SK-N-SH (cell line): ENCODE results near the gene CACNA2D3. TPM values are rescaled to one million over a fixed set of nuclear protein-coding genes. Genes with fewer than 3 reads are reported as not detected.

ENCODE experiments used
- CTCF ChIA-PET: fragments of 300-600, 350-600 bp; formaldehyde crosslinking; extraction: SDS; loops from one replicate; lab custom pipeline; 2021; lab: Yijun Ruan, JAX
- POLR2A ChIA-PET: fragments of 350-600 bp; sonication (Branson Sonifier 250); formaldehyde crosslinking; extraction: SDS; loops from one replicate; lab custom pipeline; 2020; ENCODE audit warnings: antibody characterized with exemption, inconsistent platforms; lab: Yijun Ruan, JAX
- DNase-seq: peaks from one replicate; pipeline ENCODE4 v3.0.0; 2012
- H2AFZ ChIP-seq: fragments of 200-600 bp; sonication (generic); 2 replicates; pipeline ENCODE4 v1.8.1; 2016; ENCODE audit warnings: antibody characterized with exemption, mild to moderate bottlenecking, low read depth
- H3F3A ChIP-seq: fragments of 200-600 bp; sonication (generic); replicated peaks from 2 replicates; pipeline ENCODE3; 2016; ENCODE audit warnings: antibody characterized with exemption, mild to moderate bottlenecking; ENCODE audit not compliant: insufficient read depth
- H3K27ac ChIP-seq, 2 experiments: fragments of 200-500 bp in 1 of 2; fragments of 200-600 bp in 1 of 2; sonication (Bioruptor generic) in 1 of 2; sonication (generic), shearing (Covaris generic) in 1 of 2; 2 replicates each; pipeline versions ENCODE4 v1.5.1 to v1.6.1; 2014 to 2016; ENCODE audit warnings: low read depth in 2 of 2, inconsistent platforms in 1 of 2, low read length in 1 of 2, mild to moderate bottlenecking in 1 of 2, mixed read lengths in 1 of 2
- H3K27me3 ChIP-seq: fragments of 200-600 bp; sonication (generic), shearing (Covaris generic); 2 replicates; pipeline ENCODE4 v1.6.1; 2016; ENCODE audit warnings: mixed run types; ENCODE audit not compliant: insufficient read depth
- H3K36me3 ChIP-seq, 2 experiments: fragments of 200-500 bp in 1 of 2; fragments of 200-600 bp in 1 of 2; sonication (Bioruptor generic) in 1 of 2; sonication (generic) in 1 of 2; replicated peaks in 1 of 2; 2 replicates each; pipeline versions ENCODE3 to v1.5.1; 2014 to 2016; ENCODE audit warnings: low read length in 1 of 2, mild to moderate bottlenecking in 1 of 2; ENCODE audit not compliant: insufficient read depth in 2 of 2, control insufficient read depth in 1 of 2
- H3K4me1 ChIP-seq, 2 experiments: fragments of 200-500 bp in 1 of 2; fragments of 200-600 bp in 1 of 2; sonication (Bioruptor generic) in 1 of 2; sonication (generic), shearing (Covaris generic) in 1 of 2; 2 replicates each; pipeline versions ENCODE4 v1.5.1 to v1.6.1; 2014 to 2016; ENCODE audit warnings: low read depth in 1 of 2, low read length in 1 of 2, mixed run types in 1 of 2; ENCODE audit not compliant: insufficient read depth in 2 of 2, control insufficient read depth in 1 of 2
- H3K4me2 ChIP-seq: fragments of 200-600 bp; sonication (generic), shearing (Covaris generic); 2 replicates; pipeline ENCODE4 v1.6.1; 2017; ENCODE audit warnings: mixed run types
- H3K4me3 ChIP-seq, 2 experiments: fragments of 200-500 bp in 1 of 2; fragments of 200-600 bp in 1 of 2; sonication (Bioruptor generic) in 1 of 2; sonication (generic), shearing (Covaris generic) in 1 of 2; 2 replicates each; pipeline versions ENCODE4 v1.5.1 to v1.8.1; 2014 to 2016; ENCODE audit warnings: low read depth in 2 of 2, inconsistent platforms in 1 of 2, low read length in 1 of 2, mild to moderate bottlenecking in 1 of 2, mixed read lengths in 1 of 2, moderate library complexity in 1 of 2
- H3K79me2 ChIP-seq: fragments of 200-600 bp; sonication (generic); 2 replicates; pipeline ENCODE4 v1.8.1; 2017; ENCODE audit warnings: mild to moderate bottlenecking; ENCODE audit not compliant: insufficient read depth
- H3K9ac ChIP-seq: fragments of 200-600 bp; sonication (generic); 2 replicates; pipeline ENCODE4 v1.6.1; 2017; ENCODE audit warnings: mixed run types
- H3K9me2 ChIP-seq: fragments of 200-600 bp; sonication (generic); 2 replicates; pipeline ENCODE4 v1.6.1; 2017; ENCODE audit warnings: mixed run types
- H3K9me3 ChIP-seq: fragments of 200-600 bp; sonication (generic); 2 replicates; pipeline ENCODE4 v1.6.1; 2017; ENCODE audit warnings: mixed run types, mild to moderate bottlenecking, moderate library complexity
- H4K20me1 ChIP-seq: fragments of 200-600 bp; sonication (generic); 2 replicates; pipeline ENCODE4 v1.6.1; 2017; ENCODE audit warnings: mild to moderate bottlenecking, mixed run types; ENCODE audit not compliant: insufficient read depth
- CHD2 ChIP-seq: fragments of 150-350 bp; IDR thresholded peaks from 2 replicates; pipeline ENCODE4 v1.6.1; 2018; ENCODE audit warnings: low read length; ENCODE audit not compliant: partially characterized antibody
- EP300 ChIP-seq, 2 experiments: IDR thresholded peaks; 2 replicates each; pipeline versions ENCODE4 v1.4.0 to v1.6.1; 2012; ENCODE audit warnings: borderline replicate concordance in 1 of 2, low read depth in 1 of 2, low read length in 1 of 2
- EZH2phosphoT487 ChIP-seq: fragments of 200-600 bp; sonication (generic); IDR thresholded peaks from 2 replicates; pipeline ENCODE4 v1.6.1; 2017; ENCODE audit warnings: low read depth, mixed run types, mild to moderate bottlenecking, antibody characterized with exemption, moderate library complexity, borderline replicate concordance
- FOSL2 ChIP-seq: IDR thresholded peaks from 2 replicates; pipeline ENCODE4 v1.4.0; 2012; ENCODE audit warnings: low read depth, mild to moderate bottlenecking, moderate library complexity, borderline replicate concordance
- FOXM1 ChIP-seq: IDR thresholded peaks from 2 replicates; pipeline ENCODE4 v1.4.0; 2012; ENCODE audit warnings: low read depth, mild to moderate bottlenecking
- GABPA ChIP-seq: IDR thresholded peaks from 2 replicates; pipeline ENCODE4 v1.4.0; 2012; ENCODE audit warnings: low read depth, mild to moderate bottlenecking
- GATA2 ChIP-seq: sonication (generic); formaldehyde crosslinking; IDR thresholded peaks from 2 replicates; pipeline ENCODE4 v1.5.0; 2020; ENCODE audit warnings: mild to moderate bottlenecking, missing genetic modification reagents
- JUND ChIP-seq: IDR thresholded peaks from 2 replicates; pipeline ENCODE4 v1.4.0; 2012
- MXI1 ChIP-seq: IDR thresholded peaks from 2 replicates; pipeline ENCODE4 v1.6.1; 2012; ENCODE audit warnings: mild to moderate bottlenecking, low read depth, low read length, improper control_type of control experiment
- NFIC ChIP-seq: IDR thresholded peaks from 2 replicates; pipeline ENCODE4 v1.4.0; 2012; ENCODE audit warnings: borderline replicate concordance
- POLR2AphosphoS5 ChIP-seq: IDR thresholded peaks from 2 replicates; pipeline ENCODE4 v1.6.1; 2012; ENCODE audit warnings: low read depth, low read length
- RAD21 ChIP-seq: IDR thresholded peaks from 2 replicates; pipeline ENCODE4 v1.6.1; 2012; ENCODE audit warnings: mild to moderate bottlenecking, low read length
- TCF12 ChIP-seq: IDR thresholded peaks from 2 replicates; pipeline ENCODE4 v1.4.0; 2012
- TEAD4 ChIP-seq: IDR thresholded peaks from 2 replicates; pipeline ENCODE4 v1.4.0; 2012; ENCODE audit warnings: mild to moderate bottlenecking, borderline replicate concordance; ENCODE audit not compliant: insufficient read depth
- YY1 ChIP-seq: IDR thresholded peaks from 2 replicates; pipeline ENCODE4 v1.4.0; 2012; ENCODE audit warnings: low read depth, mild to moderate bottlenecking
- WGBS: methylation state at CpG from one replicate; pipeline ENCODE4 v1.1.6; 2017; ENCODE audit warnings: low lambda C conversion rate; 5-methylcytosine and 5-hydroxymethylcytosine counted together
- polyA plus RNA-seq, 3 experiments: library from polyadenylated mRNA; depleted of rRNA; stranded (reverse); fragments of >200 nt; gene quantifications; 2 replicates each; pipeline ENCODE4 v1.2.3, GENCODE V29; 2012
- TF ChIP-seq, protein P1 (sequence below): fragments of 150-350 bp; IDR thresholded peaks from 2 replicates; pipeline ENCODE4 v1.6.1; 2016; ENCODE audit warnings: mild to moderate bottlenecking, low read depth, low read length
- TF ChIP-seq, protein P2 (sequence below): fragments of 150-350 bp; IDR thresholded peaks from 2 replicates; pipeline ENCODE4 v1.6.1; 2017; ENCODE audit warnings: antibody characterized with exemption, low read length, low read depth, borderline replicate concordance
- TF ChIP-seq, protein P3 (sequence below): IDR thresholded peaks from 2 replicates; pipeline ENCODE4 v1.4.0; 2012; ENCODE audit warnings: low read depth, borderline replicate concordance
- TF ChIP-seq, protein P4 (sequence below): IDR thresholded peaks from 2 replicates; pipeline ENCODE4 v1.4.0; 2012; ENCODE audit warnings: low read depth
- TF ChIP-seq, protein P5 (sequence below): fragments of 200-600 bp; sonication (generic); IDR thresholded peaks from 2 replicates; pipeline ENCODE4 v1.6.1; 2017; ENCODE audit warnings: antibody characterized with exemption, mild to moderate bottlenecking, moderate library complexity

Gene CACNA2D3
- polyA plus RNA-seq, 1 of the 3 experiments (the other 2 are of a cell fraction) = 0.15 TPM

DNA sequence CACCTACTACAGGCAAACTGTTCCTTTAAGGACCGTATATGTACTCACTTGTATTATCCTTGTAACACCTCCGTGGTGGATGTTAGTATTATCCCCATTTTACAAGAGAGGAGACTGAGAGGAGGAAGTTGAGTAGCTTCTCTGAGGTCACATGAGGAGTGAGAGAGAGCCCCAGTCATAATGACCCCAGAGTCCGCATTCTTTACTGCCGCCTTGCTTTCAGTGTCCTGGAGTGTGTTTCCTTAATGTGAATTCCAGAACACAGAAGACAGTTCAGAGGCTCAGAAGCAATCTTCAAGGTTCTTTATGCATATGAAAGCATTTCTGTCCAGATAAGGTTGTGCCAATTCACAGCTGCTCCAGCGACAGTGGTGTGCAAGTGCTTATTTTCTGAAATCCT is 199.2 kb downstream of the CACNA2D3 start (continued):
- TF ChIP-seq MXI1 (no peak), RAD21 (no peak), GABPA (no peak), CHD2 (no peak), TEAD4 (no peak)
- TF ChIP-seq, protein P1, sequence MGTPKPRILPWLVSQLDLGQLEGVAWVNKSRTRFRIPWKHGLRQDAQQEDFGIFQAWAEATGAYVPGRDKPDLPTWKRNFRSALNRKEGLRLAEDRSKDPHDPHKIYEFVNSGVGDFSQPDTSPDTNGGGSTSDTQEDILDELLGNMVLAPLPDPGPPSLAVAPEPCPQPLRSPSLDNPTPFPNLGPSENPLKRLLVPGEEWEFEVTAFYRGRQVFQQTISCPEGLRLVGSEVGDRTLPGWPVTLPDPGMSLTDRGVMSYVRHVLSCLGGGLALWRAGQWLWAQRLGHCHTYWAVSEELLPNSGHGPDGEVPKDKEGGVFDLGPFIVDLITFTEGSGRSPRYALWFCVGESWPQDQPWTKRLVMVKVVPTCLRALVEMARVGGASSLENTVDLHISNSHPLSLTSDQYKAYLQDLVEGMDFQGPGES = no peak
- TF ChIP-seq, protein P2, sequence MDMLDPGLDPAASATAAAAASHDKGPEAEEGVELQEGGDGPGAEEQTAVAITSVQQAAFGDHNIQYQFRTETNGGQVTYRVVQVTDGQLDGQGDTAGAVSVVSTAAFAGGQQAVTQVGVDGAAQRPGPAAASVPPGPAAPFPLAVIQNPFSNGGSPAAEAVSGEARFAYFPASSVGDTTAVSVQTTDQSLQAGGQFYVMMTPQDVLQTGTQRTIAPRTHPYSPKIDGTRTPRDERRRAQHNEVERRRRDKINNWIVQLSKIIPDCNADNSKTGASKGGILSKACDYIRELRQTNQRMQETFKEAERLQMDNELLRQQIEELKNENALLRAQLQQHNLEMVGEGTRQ = no peak
- TF ChIP-seq, protein P3, sequence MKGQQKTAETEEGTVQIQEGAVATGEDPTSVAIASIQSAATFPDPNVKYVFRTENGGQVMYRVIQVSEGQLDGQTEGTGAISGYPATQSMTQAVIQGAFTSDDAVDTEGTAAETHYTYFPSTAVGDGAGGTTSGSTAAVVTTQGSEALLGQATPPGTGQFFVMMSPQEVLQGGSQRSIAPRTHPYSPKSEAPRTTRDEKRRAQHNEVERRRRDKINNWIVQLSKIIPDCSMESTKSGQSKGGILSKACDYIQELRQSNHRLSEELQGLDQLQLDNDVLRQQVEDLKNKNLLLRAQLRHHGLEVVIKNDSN = no peak
- TF ChIP-seq, protein P4, sequence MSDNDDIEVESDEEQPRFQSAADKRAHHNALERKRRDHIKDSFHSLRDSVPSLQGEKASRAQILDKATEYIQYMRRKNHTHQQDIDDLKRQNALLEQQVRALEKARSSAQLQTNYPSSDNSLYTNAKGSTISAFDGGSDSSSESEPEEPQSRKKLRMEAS = no peak
- TF ChIP-seq, all 33 proteins: peak for 0

DNA sequence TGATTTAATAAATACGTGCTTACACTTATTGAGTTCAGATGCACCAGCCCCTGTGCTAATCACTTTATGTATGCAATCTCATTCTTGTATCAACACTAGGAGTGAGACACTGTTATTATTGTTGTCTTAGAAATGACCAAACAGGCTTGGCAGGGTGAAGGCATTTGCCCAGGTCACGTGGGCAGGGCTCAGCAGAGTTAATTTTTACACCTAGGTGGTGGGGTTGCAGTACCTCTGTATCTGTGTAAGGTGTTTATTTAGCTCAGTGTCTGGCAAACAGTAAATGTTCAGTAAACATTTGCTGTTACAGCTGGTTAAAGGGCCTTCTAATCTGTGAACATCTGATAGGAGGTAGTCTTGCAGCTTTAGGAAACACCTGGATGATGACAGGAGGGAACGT is 200.0 kb downstream of the CACNA2D3 start:
- ChIA-PET POLR2A (no interaction called here), CTCF (no interaction called here)
- Histone ChIP-seq H3K79me2 (no peaks in the 10 kb centered on the region), H2AFZ (no peak overlapping the region), H3K36me3 (no peaks in the 10 kb centered on the region), H3K9me2 (no peaks in the 10 kb centered on the region), H3K4me2 (no peak overlapping the region), H3K9ac (no peak overlapping the region), H3K27ac (no peak overlapping the region), H4K20me1 (no peaks in the 10 kb centered on the region), H3K4me3 (no peak overlapping the region), H3K27me3 (no peaks in the 10 kb centered on the region), H3F3A (no peaks in the 10 kb centered on the region), H3K9me3 (no peaks in the 10 kb centered on the region), H3K4me1 (no peaks in the 10 kb centered on the region)
- WGBS = 22% methylated on average over 3 of the region's 3 CpGs
- no peak for DNase-seq
- no peak for TF ChIP-seq NFIC
- TF ChIP-seq EZH2phosphoT487 = no peak
- no peak for TF ChIP-seq GABPA
- TF ChIP-seq GATA2 = no peak
- TF ChIP-seq POLR2AphosphoS5 = no peak
- no peak for TF ChIP-seq FOXM1
- TF ChIP-seq JUND = no peak
- no peak for TF ChIP-seq TCF12
- no peak for TF ChIP-seq MXI1
- TF ChIP-seq, protein P3 = no peak
- TF ChIP-seq EP300 (IDR thresholded peaks at IDR 0.05; ENCODE audit: borderline replicate concordance in 1 of 2, low read depth in 1 of 2, low read length in 1 of 2) = no peak
- TF ChIP-seq, protein P5, sequence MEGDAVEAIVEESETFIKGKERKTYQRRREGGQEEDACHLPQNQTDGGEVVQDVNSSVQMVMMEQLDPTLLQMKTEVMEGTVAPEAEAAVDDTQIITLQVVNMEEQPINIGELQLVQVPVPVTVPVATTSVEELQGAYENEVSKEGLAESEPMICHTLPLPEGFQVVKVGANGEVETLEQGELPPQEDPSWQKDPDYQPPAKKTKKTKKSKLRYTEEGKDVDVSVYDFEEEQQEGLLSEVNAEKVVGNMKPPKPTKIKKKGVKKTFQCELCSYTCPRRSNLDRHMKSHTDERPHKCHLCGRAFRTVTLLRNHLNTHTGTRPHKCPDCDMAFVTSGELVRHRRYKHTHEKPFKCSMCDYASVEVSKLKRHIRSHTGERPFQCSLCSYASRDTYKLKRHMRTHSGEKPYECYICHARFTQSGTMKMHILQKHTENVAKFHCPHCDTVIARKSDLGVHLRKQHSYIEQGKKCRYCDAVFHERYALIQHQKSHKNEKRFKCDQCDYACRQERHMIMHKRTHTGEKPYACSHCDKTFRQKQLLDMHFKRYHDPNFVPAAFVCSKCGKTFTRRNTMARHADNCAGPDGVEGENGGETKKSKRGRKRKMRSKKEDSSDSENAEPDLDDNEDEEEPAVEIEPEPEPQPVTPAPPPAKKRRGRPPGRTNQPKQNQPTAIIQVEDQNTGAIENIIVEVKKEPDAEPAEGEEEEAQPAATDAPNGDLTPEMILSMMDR = no peak
- TF ChIP-seq, protein P4 = no peak
- TF ChIP-seq FOSL2 = no peak
- no peak for TF ChIP-seq YY1
- TF ChIP-seq, protein P2 = no peak
- TF ChIP-seq TEAD4 = no peak
